Measurements from ENCODE around the gene WRAP73.

GRCh38 chr1:3639397-3639911 lies 10.4 kb downstream of the WRAP73 start:
- no peak for TF ChIP-seq CTCF (IDR thresholded peaks at IDR 0.05; ENCODE audit: low read depth, low read length)
- no peak for TF ChIP-seq EZH2phosphoT487 (IDR thresholded peaks at IDR 0.05; ENCODE audit: low read depth)

Data from OCI-LY3 (cell line).